ENCODE results near the gene DDX54. TPM values are rescaled to one million over a fixed set of nuclear protein-coding genes. Genes with fewer than 3 reads are reported as not detected.

Gene DDX54
- total RNA-seq, 6 donors from 2014 or later = 43.3 to 81.5 (median 58.9) TPM

DNA sequence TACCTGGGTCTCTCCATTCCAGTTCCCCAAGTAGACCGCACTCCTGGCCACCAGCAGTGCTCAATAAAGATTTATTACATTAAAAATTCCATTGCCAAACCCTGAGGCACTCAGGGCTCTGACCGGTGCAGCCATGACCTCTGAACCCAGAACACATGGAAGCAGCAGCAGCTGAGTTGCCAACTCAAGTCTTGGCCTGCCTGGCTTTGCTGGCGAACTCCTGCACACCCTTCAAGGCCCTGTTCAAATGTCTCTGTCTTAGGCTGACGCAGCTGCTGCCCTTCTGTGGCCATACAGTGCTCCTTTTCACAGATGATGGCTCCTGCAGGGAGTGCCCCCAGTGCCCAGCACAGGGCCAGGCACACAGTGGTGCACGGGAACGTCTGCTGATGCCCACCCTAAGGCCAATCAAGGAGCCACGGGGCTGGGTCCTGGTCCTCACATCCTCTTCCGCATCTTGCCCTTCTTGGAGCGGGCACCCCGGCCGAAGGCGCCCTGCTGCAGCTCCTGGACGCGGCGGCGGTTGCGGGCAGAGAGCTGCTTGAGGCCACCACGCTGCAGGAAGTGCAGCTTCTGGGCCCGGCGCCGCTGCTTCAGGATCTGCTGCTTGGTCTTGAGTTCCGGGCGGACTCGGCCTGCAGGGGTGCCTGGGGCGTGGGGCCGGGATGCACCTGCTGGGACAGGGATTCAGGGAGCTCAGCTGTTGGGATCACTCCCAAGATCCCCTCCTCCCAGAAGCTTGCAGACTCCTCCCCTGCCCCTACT is 26.7 kb downstream of the DDX54 start:
- Histone ChIP-seq H3K36me3 (peaks cover 4 to 66% (median 62%) of the 10 kb centered on the region in 4 donors), H3K4me1 (peaks cover 5 to 15% (median 8%) of the 10 kb centered on the region in 4 donors), H3K27ac (no peak overlapping the region), H3K27me3 (peaks cover 0 to 21% (median 8%) of the 10 kb centered on the region in 4 donors), H3K4me3 (no peak overlapping the region), H3K9me3 (no peaks in the 10 kb centered on the region)
- ATAC-seq (ENCODE audit: low FRiP score in 2 of 2) (no peak), DNase-seq (peak in 1 of 2 donors; percentile 86)
- TF ChIP-seq, protein P1, sequence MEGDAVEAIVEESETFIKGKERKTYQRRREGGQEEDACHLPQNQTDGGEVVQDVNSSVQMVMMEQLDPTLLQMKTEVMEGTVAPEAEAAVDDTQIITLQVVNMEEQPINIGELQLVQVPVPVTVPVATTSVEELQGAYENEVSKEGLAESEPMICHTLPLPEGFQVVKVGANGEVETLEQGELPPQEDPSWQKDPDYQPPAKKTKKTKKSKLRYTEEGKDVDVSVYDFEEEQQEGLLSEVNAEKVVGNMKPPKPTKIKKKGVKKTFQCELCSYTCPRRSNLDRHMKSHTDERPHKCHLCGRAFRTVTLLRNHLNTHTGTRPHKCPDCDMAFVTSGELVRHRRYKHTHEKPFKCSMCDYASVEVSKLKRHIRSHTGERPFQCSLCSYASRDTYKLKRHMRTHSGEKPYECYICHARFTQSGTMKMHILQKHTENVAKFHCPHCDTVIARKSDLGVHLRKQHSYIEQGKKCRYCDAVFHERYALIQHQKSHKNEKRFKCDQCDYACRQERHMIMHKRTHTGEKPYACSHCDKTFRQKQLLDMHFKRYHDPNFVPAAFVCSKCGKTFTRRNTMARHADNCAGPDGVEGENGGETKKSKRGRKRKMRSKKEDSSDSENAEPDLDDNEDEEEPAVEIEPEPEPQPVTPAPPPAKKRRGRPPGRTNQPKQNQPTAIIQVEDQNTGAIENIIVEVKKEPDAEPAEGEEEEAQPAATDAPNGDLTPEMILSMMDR (IDR thresholded peaks at IDR 0.05) = no peak
- no peak for TF ChIP-seq EP300 (IDR thresholded peaks at IDR 0.05)
- no peak for TF ChIP-seq POLR2AphosphoS5 (IDR thresholded peaks at IDR 0.05)
- 96% methylated on average over 11 to 26 of the region's 26 CpGs for WGBS, 2 donors

DNA sequence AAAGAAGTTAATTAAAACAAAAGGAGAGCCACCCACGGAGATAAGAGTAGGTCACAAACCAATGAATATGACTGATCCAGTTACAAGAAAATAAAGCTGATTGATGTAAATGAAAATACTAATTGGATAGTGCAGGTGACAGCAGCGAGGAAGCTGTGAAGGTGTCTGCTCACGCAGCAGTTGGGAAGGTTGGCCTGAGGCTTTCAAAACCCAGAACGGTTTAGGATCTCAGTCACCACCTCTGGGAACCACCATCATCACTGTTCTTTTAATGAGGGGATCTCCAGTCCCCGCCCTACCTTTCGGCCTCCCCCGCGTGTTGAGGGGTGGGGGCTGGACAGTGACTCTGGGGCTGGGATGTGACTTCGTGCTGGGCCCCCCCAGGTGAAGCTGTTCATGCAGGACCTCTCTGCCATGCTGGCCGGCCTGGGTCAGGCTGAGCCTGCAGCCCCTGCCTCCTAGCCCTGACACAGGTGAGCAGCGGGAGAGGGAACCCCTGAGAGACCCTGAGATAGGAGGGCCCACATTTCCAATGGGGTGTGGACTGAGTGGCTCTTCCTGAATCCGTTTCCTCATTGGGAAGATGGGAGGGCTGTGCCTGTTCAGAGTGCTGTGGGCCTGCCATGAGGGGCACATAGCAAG is 27.9 kb downstream of the DDX54 start:
- Histone ChIP-seq H3K4me3 (no peak overlapping the region), H3K36me3 (peaks cover 4 to 53% (median 49%) of the 10 kb centered on the region in 4 donors), H3K27me3 (peaks cover 0 to 33% (median 10%) of the 10 kb centered on the region in 4 donors), H3K27ac (no peak overlapping the region), H3K9me3 (no peaks in the 10 kb centered on the region), H3K4me1 (peaks cover 12 to 28% (median 18%) of the 10 kb centered on the region in 4 donors)
- ATAC-seq (ENCODE audit: low FRiP score in 2 of 2) (no peak), DNase-seq (no peak)
- 85 to 87% methylated on average over 10 to 12 of the region's 12 CpGs for WGBS, 2 donors
- no peak for TF ChIP-seq POLR2AphosphoS5 (IDR thresholded peaks at IDR 0.05)
- TF ChIP-seq EP300 (IDR thresholded peaks at IDR 0.05) = no peak
- no peak for TF ChIP-seq POLR2A (IDR thresholded peaks at IDR 0.05)
- TF ChIP-seq, protein P1 (IDR thresholded peaks at IDR 0.05) = no peak

DNA sequence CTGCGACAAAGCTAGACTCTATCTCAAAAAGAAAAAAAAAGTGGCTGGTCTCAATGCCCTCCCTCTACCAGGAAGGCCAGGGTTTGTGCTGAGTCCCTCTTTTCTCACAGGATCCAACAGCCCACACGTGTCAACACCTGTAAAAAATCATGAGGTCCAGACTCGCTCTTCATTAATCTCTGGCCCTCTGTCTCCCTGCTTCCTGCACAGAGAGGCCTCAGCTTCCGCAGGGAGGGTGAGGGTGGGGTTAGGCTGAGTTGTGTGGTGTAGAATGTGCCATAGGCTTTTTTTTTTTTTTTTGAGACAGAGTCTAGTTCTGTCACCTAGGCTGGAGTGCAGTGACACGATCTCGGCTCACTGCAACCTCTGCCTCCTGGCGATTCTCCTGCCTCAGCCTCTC is 29.6 kb downstream of the DDX54 start:
- TF ChIP-seq POLR2AphosphoS5 (IDR thresholded peaks at IDR 0.05) = no peak
- no peak for TF ChIP-seq POLR2A (IDR thresholded peaks at IDR 0.05)
- TF ChIP-seq, protein P1 (IDR thresholded peaks at IDR 0.05) = no peak
- no peak for TF ChIP-seq EP300 (IDR thresholded peaks at IDR 0.05)
- Histone ChIP-seq H3K27me3 (peaks cover 0 to 34% (median 15%) of the 10 kb centered on the region in 4 donors), H3K9me3 (no peaks in the 10 kb centered on the region), H3K36me3 (peaks cover 4 to 36% (median 32%) of the 10 kb centered on the region in 4 donors), H3K4me3 (no peak overlapping the region), H3K4me1 (peaks cover 12 to 28% (median 18%) of the 10 kb centered on the region in 4 donors), H3K27ac (no peak overlapping the region)
- ATAC-seq (ENCODE audit: low FRiP score in 2 of 2) = no peak
- 33 to 41% methylated on average over 7 of the region's 7 CpGs for WGBS, 2 donors
- no peak for DNase-seq

DNA sequence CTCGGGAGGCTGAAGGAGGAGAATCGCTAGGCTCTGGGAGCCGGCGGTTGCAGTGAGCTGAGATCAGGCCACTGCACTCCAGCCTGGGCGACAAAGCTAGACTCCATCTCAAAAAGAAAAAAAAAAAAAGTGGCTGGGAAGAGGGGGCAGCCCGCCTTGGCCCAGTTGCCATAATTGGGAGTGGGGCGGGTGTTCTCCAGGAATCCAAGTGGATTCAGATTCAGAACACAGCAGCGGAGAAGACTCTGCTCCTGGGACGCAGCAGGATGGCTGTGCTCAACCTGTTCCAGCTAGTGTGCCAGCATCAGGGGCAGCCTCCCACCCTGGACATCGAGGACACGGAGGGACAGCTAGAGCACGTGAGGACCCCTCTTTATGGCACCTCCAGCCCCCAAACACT is 30.2 kb downstream of the DDX54 start:
- Histone ChIP-seq H3K36me3 (peaks cover 3 to 30% (median 27%) of the 10 kb centered on the region in 4 donors), H3K4me3 (no peak overlapping the region), H3K27ac (no peak overlapping the region), H3K9me3 (no peaks in the 10 kb centered on the region), H3K27me3 (peaks cover 0 to 38% (median 15%) of the 10 kb centered on the region in 4 donors), H3K4me1 (peaks cover 12 to 28% (median 18%) of the 10 kb centered on the region in 4 donors)
- 73% methylated on average over 11 to 12 of the region's 12 CpGs for WGBS, 2 donors
- no peak for ATAC-seq (ENCODE audit: low FRiP score in 2 of 2)
- no peak for DNase-seq
- no peak for TF ChIP-seq EP300 (IDR thresholded peaks at IDR 0.05)
- TF ChIP-seq POLR2A (IDR thresholded peaks at IDR 0.05) = no peak
- TF ChIP-seq POLR2AphosphoS5 (IDR thresholded peaks at IDR 0.05) = no peak
- TF ChIP-seq, protein P1 (IDR thresholded peaks at IDR 0.05) = no peak
